Measurements from ENCODE around the gene RILPL1. TPM values are rescaled to one million over a fixed set of nuclear protein-coding genes. Genes with fewer than 3 reads are reported as not detected.

RILPL1 gene
- total RNA-seq, 1 experiment from 2014 or later: 18.8 TPM

GRCh38 chr12:123506059-123506842, 27.3 kb downstream of the RILPL1 start:
- Histone ChIP-seq H3K9me2 (replicated peaks; ENCODE audit: low read length) (no peaks in the 10 kb centered on the region), H4K20me1 (ENCODE audit: low read length) (no peaks in the 10 kb centered on the region), H3K4me2 (ENCODE audit: low read length) (no peak overlapping the region), H3F3A (ENCODE audit: low read length, unreplicated experiment) (no peaks in the 10 kb centered on the region), H3K36me3 (ENCODE audit: low read depth, low read length) (peaks cover 6% of the 10 kb centered on the region), H3K9ac (ENCODE audit: low read length) (no peak overlapping the region), H3K4me1 (ENCODE audit: insufficient read depth, low read length) (no peaks in the 10 kb centered on the region), H3K9me3 (ENCODE audit: low read length) (no peaks in the 10 kb centered on the region), H3K4me3 (ENCODE audit: low read length) (no peak overlapping the region), H3K27ac (ENCODE audit: low read length) (no peak overlapping the region), H2AFZ (ENCODE audit: low read length) (no peak overlapping the region), H3K79me2 (ENCODE audit: low read length) (no peaks in the 10 kb centered on the region), H3K27me3 (ENCODE audit: low read length) (no peaks in the 10 kb centered on the region)
- intact Hi-C loops (cut with micrococcal nuclease): no loop called here
- ChIA-PET POLR2A (ENCODE audit: unreplicated experiment) (interaction anchor here (0.6 kb wide), 1 partner anchor 33 kb away, joined by 4 read pairs; no protein-coding TSS in a partner anchor), CTCF (no interaction called here)
- TF ChIP-seq, protein P1, sequence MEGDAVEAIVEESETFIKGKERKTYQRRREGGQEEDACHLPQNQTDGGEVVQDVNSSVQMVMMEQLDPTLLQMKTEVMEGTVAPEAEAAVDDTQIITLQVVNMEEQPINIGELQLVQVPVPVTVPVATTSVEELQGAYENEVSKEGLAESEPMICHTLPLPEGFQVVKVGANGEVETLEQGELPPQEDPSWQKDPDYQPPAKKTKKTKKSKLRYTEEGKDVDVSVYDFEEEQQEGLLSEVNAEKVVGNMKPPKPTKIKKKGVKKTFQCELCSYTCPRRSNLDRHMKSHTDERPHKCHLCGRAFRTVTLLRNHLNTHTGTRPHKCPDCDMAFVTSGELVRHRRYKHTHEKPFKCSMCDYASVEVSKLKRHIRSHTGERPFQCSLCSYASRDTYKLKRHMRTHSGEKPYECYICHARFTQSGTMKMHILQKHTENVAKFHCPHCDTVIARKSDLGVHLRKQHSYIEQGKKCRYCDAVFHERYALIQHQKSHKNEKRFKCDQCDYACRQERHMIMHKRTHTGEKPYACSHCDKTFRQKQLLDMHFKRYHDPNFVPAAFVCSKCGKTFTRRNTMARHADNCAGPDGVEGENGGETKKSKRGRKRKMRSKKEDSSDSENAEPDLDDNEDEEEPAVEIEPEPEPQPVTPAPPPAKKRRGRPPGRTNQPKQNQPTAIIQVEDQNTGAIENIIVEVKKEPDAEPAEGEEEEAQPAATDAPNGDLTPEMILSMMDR (conservative IDR thresholded peaks at IDR 0.05; ENCODE audit: low read depth, low read length): no peak
- no peak for TF ChIP-seq EZH2phosphoT487 (IDR thresholded peaks at IDR 0.05; ENCODE audit: borderline replicate concordance, low read length)
- no peak for TF ChIP-seq EZH2 (IDR thresholded peaks at IDR 0.05; ENCODE audit: low read length, unreplicated experiment)
- no peak for ATAC-seq
- DNase-seq: no peak
- BruUV-seq (replicated peaks): no TSS peak

- ATAC-seq: no peak
- no TSS peak for BruUV-seq (replicated peaks)
- no peaks in the 10 kb centered on the region for H3K9me2 ChIP-seq (replicated peaks; ENCODE audit: low read length)
- no peaks in the 10 kb centered on the region for H4K20me1 ChIP-seq (ENCODE audit: low read length)
- H3K4me2 ChIP-seq (ENCODE audit: low read length): no peak overlapping the region
- no peak for TF ChIP-seq EZH2phosphoT487 (IDR thresholded peaks at IDR 0.05; ENCODE audit: borderline replicate concordance, low read length)
- TF ChIP-seq EZH2 (IDR thresholded peaks at IDR 0.05; ENCODE audit: low read length, unreplicated experiment): no peak
- intact Hi-C loops (cut with micrococcal nuclease): no loop called here
- H3K9me3 ChIP-seq (ENCODE audit: low read length): no peaks in the 10 kb centered on the region
- H3K36me3 ChIP-seq (ENCODE audit: low read depth, low read length): no peaks in the 10 kb centered on the region
- H2AFZ ChIP-seq (ENCODE audit: low read length): no peak overlapping the region
- no peak for DNase-seq
- H3F3A ChIP-seq (ENCODE audit: low read length, unreplicated experiment): no peaks in the 10 kb centered on the region
- ChIA-PET POLR2A (ENCODE audit: unreplicated experiment) (no interaction called here), CTCF (no interaction called here)
- H3K27ac ChIP-seq (ENCODE audit: low read length): no peak overlapping the region
- no peaks in the 10 kb centered on the region for H3K79me2 ChIP-seq (ENCODE audit: low read length)
- H3K4me1 ChIP-seq (ENCODE audit: insufficient read depth, low read length): no peaks in the 10 kb centered on the region
- H3K9ac ChIP-seq (ENCODE audit: low read length): no peak overlapping the region
- H3K27me3 ChIP-seq (ENCODE audit: low read length): no peaks in the 10 kb centered on the region
- H3K4me3 ChIP-seq (ENCODE audit: low read length): no peak overlapping the region
Measured at GRCh38 chr12:123502163-123502704, 31.3 kb downstream of the RILPL1 start.

- H3K9me2 ChIP-seq (replicated peaks; ENCODE audit: low read length): no peaks in the 10 kb centered on the region
Measured at GRCh38 chr12:123499332-123499731, 34.2 kb downstream of the RILPL1 start.

More at GRCh38 chr12:123499332-123499731, 34.2 kb downstream of the RILPL1 start:
- Histone ChIP-seq H3K36me3 (ENCODE audit: low read depth, low read length) (no peaks in the 10 kb centered on the region), H3K79me2 (ENCODE audit: low read length) (no peaks in the 10 kb centered on the region), H3K9me3 (ENCODE audit: low read length) (no peaks in the 10 kb centered on the region), H3K4me2 (ENCODE audit: low read length) (no peak overlapping the region), H2AFZ (ENCODE audit: low read length) (no peak overlapping the region), H3K4me3 (ENCODE audit: low read length) (no peak overlapping the region), H3F3A (ENCODE audit: low read length, unreplicated experiment) (no peaks in the 10 kb centered on the region), H3K4me1 (ENCODE audit: insufficient read depth, low read length) (no peaks in the 10 kb centered on the region), H4K20me1 (ENCODE audit: low read length) (no peaks in the 10 kb centered on the region), H3K27me3 (ENCODE audit: low read length) (no peaks in the 10 kb centered on the region), H3K9ac (ENCODE audit: low read length) (no peak overlapping the region), H3K27ac (ENCODE audit: low read length) (no peak overlapping the region)
- CTCF ChIA-PET: no interaction called here
- DNase-seq (no peak), ATAC-seq (no peak)
- intact Hi-C loops (cut with micrococcal nuclease): no loop called here
- BruUV-seq (replicated peaks): no TSS peak
- POLR2A ChIA-PET (ENCODE audit: unreplicated experiment): no interaction called here
- TF ChIP-seq EZH2 (IDR thresholded peaks at IDR 0.05; ENCODE audit: low read length, unreplicated experiment) (no peak), EZH2phosphoT487 (IDR thresholded peaks at IDR 0.05; ENCODE audit: borderline replicate concordance, low read length) (no peak)
- TF ChIP-seq, protein P1 (conservative IDR thresholded peaks at IDR 0.05; ENCODE audit: low read depth, low read length): no peak

Data from PC-3 (cell line).